RWPE1 (cell line): ENCODE measurements around the gene C15orf39.

ENCODE experiments used
- CTCF ChIA-PET: fragments of 350-600 bp; sonication (Branson Sonifier 250); formaldehyde crosslinking; extraction: SDS; loops from one replicate; lab custom pipeline; 2021; lab: Yijun Ruan, JAX
- POLR2A ChIA-PET: fragments of 400-600 bp; formaldehyde crosslinking; extraction: SDS; loops from one replicate; lab custom pipeline; 2020; ENCODE audit warnings: antibody characterized with exemption; ENCODE audit not compliant: low non-redundant PET; lab: Yijun Ruan, JAX
- DNase-seq: peaks from one replicate; pipeline ENCODE4 v3.0.0; 2012; ENCODE audit warnings: low spot score
- H3K27ac ChIP-seq: fragments of 450-650 bp; 2 replicates; pipeline ENCODE4 v1.5.1; 2017
- CTCF ChIP-seq: fragments of 450-650 bp; conservative IDR thresholded peaks from 2 replicates; pipeline ENCODE4 v1.5.1; 2017; ENCODE audit warnings: low read depth, mild to moderate bottlenecking

The C15orf39 gene

GRCh38 chr15:75203908-75204263 is 2.2 kb downstream of the C15orf39 start:
- no peak for TF ChIP-seq CTCF
- peak overlapping the region; percentile 90 for H3K27ac ChIP-seq
- no peak for DNase-seq
- CTCF ChIA-PET = interaction anchor here (0.6 to 11.3 kb wide), 9 partner anchors 11 to 435 kb away, joined by 3 to 134 read pairs (median 4); partner anchors contain the start of gene RPP25
- POLR2A ChIA-PET = interaction anchor here (1.3 kb wide), 1 partner anchor 175 kb away, joined by 3 read pairs; no protein-coding TSS in a partner anchor

GRCh38 chr15:75204340-75205063 is 2.8 kb downstream of the C15orf39 start:
- DNase-seq = peak; percentile 98
- peak; percentile 99 for TF ChIP-seq CTCF
- ChIA-PET CTCF (interaction anchor here (0.5 to 11.3 kb wide), 16 partner anchors 11 to 434 kb away, joined by 3 to 134 read pairs (median 4); partner anchors contain the start of genes RPP25 and SCAMP5), POLR2A (interaction anchor here (0.5 to 1.3 kb wide), 2 partner anchors 175 to 257 kb away, joined by 3 to 4 read pairs; no protein-coding TSS in a partner anchor)
- peak overlapping the region; percentile 90 for H3K27ac ChIP-seq

DNA sequence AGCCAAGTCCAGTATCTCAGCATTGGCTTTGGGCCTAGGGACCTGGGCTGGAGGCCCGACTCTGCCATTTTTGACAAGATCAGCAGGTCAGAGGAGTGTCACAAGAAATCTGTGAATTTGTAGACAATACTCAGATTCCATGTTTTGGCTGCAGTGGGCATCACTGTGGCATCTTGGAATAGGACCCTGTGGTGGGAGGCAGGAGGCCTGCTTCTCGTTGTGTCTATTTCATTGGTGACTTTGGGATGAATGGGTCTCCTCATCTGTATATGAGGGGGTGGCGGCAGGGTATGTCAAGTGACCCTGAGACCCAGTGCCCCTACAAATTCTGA is 3.3 kb downstream of the C15orf39 start:
- TF ChIP-seq CTCF = peak; percentile 78
- POLR2A ChIA-PET = no interaction called here
- peak overlapping the region; percentile 90 for H3K27ac ChIP-seq
- no peak for DNase-seq
- CTCF ChIA-PET = interaction anchor here (0.8 to 11.3 kb wide), 2 partner anchors 175 to 209 kb away, joined by 3 to 134 read pairs; partner anchors contain the start of gene SCAMP5

- ChIA-PET CTCF (interaction anchor here (11.3 kb wide), 1 partner anchor 176 kb away, joined by 134 read pairs; no protein-coding TSS in a partner anchor), POLR2A (interaction anchor here (0.5 kb wide), 1 partner anchor 182 kb away, joined by 3 read pairs; the partner anchor contains the start of gene PPCDC)
- H3K27ac ChIP-seq = 0 out of 2 replicates have a peak overlapping the region, but pooled peaks have one; percentile 3
- no peak for DNase-seq
- no peak for TF ChIP-seq CTCF
Observed at GRCh38 chr15:75206006-75206405, 4.3 kb downstream of the C15orf39 start.

DNA sequence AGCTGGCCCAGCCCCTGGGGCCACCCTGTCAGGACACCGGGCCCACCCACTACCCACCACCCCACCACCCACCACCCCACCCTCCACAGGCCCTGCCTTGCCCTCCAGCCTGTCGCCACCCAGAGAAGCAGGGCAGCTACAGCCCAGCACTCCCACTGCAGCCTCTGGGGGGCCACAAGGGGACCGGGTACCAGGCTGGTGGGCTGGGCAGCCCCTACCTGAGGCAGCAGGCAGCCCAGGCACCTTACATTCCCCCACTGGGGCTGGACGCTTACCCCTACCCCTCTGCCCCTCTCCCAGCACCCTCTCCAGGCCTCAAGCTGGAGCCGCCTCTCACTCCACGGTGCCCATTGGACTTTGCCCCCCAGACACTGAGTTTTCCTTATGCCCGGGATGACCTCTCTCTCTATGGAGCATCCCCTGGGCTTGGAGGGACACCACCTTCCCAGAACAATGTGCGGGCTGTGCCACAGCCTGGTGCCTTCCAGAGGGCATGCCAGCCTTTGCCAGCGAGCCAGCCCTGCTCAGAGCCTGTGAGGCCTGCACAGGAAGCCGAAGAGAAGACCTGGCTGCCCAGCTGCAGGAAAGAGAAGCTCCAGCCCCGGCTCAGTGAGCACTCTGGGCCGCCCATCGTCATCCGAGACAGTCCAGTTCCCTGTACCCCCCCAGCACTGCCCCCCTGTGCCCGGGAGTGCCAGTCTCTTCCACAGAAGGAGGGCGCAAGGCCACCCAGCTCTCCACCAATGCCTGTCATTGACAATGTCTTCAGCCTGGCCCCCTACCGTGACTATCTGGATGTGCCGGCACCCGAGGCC is 5.3 kb downstream of the C15orf39 start:
- CTCF ChIA-PET = interaction anchor here (0.6 to 11.3 kb wide), 2 partner anchors 75 to 177 kb away, joined by 3 to 134 read pairs; no protein-coding TSS in a partner anchor
- POLR2A ChIA-PET = interaction anchor here (0.8 kb wide), 1 partner anchor 99 kb away, joined by 3 read pairs; no protein-coding TSS in a partner anchor
- DNase-seq = no peak
- 0 out of 2 replicates have a peak overlapping the region, but pooled peaks have one; percentile 3 for H3K27ac ChIP-seq
- no peak for TF ChIP-seq CTCF
